ENCODE results near the gene RNU6-7.

The RNU6-7 gene

GRCh38 chr14:32230181-32230580, 28.3 kb downstream of the RNU6-7 start:
- TF ChIP-seq CTCF (IDR thresholded peaks at IDR 0.05; ENCODE audit: low read depth, low read length, missing control alignments) = peak; percentile 3
- H3K4me3 ChIP-seq (ENCODE audit: low read depth, low read length) = no peak overlapping the region
- DNase-seq (ENCODE audit: low read depth) = no peak

- TF ChIP-seq CTCF (IDR thresholded peaks at IDR 0.05; ENCODE audit: low read depth, low read length, missing control alignments) = no peak
- no peak overlapping the region for H3K4me3 ChIP-seq (ENCODE audit: low read depth, low read length)
- DNase-seq (ENCODE audit: low read depth) = no peak
Observed at GRCh38 chr14:32230695-32231280, 28.9 kb downstream of the RNU6-7 start.

GRCh38 chr14:32232481-32232880, 30.6 kb downstream of the RNU6-7 start:
- no peak overlapping the region for H3K4me3 ChIP-seq (ENCODE audit: low read depth, low read length)
- TF ChIP-seq CTCF (IDR thresholded peaks at IDR 0.05; ENCODE audit: low read depth, low read length, missing control alignments) = no peak
- no peak for DNase-seq (ENCODE audit: low read depth)

- no peak for DNase-seq (ENCODE audit: low read depth)
- no peak for TF ChIP-seq CTCF (IDR thresholded peaks at IDR 0.05; ENCODE audit: low read depth, low read length, missing control alignments)
- H3K4me3 ChIP-seq (ENCODE audit: low read depth, low read length) = no peak overlapping the region
Observed at GRCh38 chr14:32233260-32233659, 31.4 kb downstream of the RNU6-7 start.

- peak; percentile 7 for TF ChIP-seq CTCF (IDR thresholded peaks at IDR 0.05; ENCODE audit: low read depth, low read length, missing control alignments)
Observed at GRCh38 chr14:32244404-32244803, 42.6 kb downstream of the RNU6-7 start.

GRCh38 chr14:32246751-32247150, 44.9 kb downstream of the RNU6-7 start:
- no peak overlapping the region for H3K4me3 ChIP-seq (ENCODE audit: low read depth, low read length)
- no peak for TF ChIP-seq CTCF (IDR thresholded peaks at IDR 0.05; ENCODE audit: low read depth, low read length, missing control alignments)

More at GRCh38 chr14:32244404-32244803, 42.6 kb downstream of the RNU6-7 start:
- DNase-seq (ENCODE audit: low read depth) = no peak
- no peak overlapping the region for H3K4me3 ChIP-seq (ENCODE audit: low read depth, low read length)

GRCh38 chr14:32249371-32249770, 47.5 kb downstream of the RNU6-7 start:
- no peak for DNase-seq (ENCODE audit: low read depth)
- TF ChIP-seq CTCF (IDR thresholded peaks at IDR 0.05; ENCODE audit: low read depth, low read length, missing control alignments) = no peak
- no peak overlapping the region for H3K4me3 ChIP-seq (ENCODE audit: low read depth, low read length)

More at GRCh38 chr14:32246751-32247150, 44.9 kb downstream of the RNU6-7 start:
- no peak for DNase-seq (ENCODE audit: low read depth)
